HG03432 (cell line): Measurements from ENCODE around the gene ANGPTL1.
A peak's percentile ranks its signal among the peaks of the same experiment; 100 is the strongest.

Experiments used
- ATAC-seq: cut with Tn5 transposase; IDR thresholded peaks from one replicate; pipeline ENCODE4 v1.9.1; 2021; ENCODE audit warnings: mild to moderate bottlenecking, moderate library complexity; ENCODE audit not compliant: unreplicated experiment

ANGPTL1 gene

GRCh38 chr1:178870944-178871343 lies at the start of gene ANGPTL1:
TSS of gene ANGPTL1 (minus strand) at chr1:178871077. CDS start at chr1:178865776, 5,301 bp downstream.
- ATAC-seq, result no peak

- ATAC-seq, result no peak
Observed at GRCh38 chr1:178919581-178919980, 48.7 kb upstream of the ANGPTL1 start.

- ATAC-seq, result no peak
Observed at GRCh38 chr1:178918955-178919354, 48.1 kb upstream of the ANGPTL1 start.

GRCh38 chr1:178918308-178918707 lies 47.4 kb upstream of the ANGPTL1 start:
- ATAC-seq, result no peak

GRCh38 chr1:178916448-178917174 lies 45.7 kb upstream of the ANGPTL1 start:
- peak; percentile 60 for ATAC-seq

- ATAC-seq, result no peak
Observed at GRCh38 chr1:178912597-178912996, 41.7 kb upstream of the ANGPTL1 start.

- ATAC-seq, result no peak
Observed at GRCh38 chr1:178910023-178910422, 39.1 kb upstream of the ANGPTL1 start.

GRCh38 chr1:178908358-178908757 lies 37.5 kb upstream of the ANGPTL1 start:
- no peak for ATAC-seq

- ATAC-seq, result no peak
Observed at GRCh38 chr1:178901482-178902125, 30.7 kb upstream of the ANGPTL1 start.

- ATAC-seq, result no peak
Observed at GRCh38 chr1:178899402-178899801, 28.5 kb upstream of the ANGPTL1 start.

GRCh38 chr1:178898401-178898800 lies 27.5 kb upstream of the ANGPTL1 start:
- ATAC-seq, result no peak

- no peak for ATAC-seq
Observed at GRCh38 chr1:178895928-178896327, 25.1 kb upstream of the ANGPTL1 start.

GRCh38 chr1:178886551-178886950 lies 15.7 kb upstream of the ANGPTL1 start:
- ATAC-seq, result no peak

- no peak for ATAC-seq
Observed at GRCh38 chr1:178885869-178886268, 15.0 kb upstream of the ANGPTL1 start.

GRCh38 chr1:178881950-178882349 lies 11.1 kb upstream of the ANGPTL1 start:
- no peak for ATAC-seq

GRCh38 chr1:178877896-178878295 lies 7.0 kb upstream of the ANGPTL1 start:
- ATAC-seq, result no peak

GRCh38 chr1:178875936-178876335 lies 5.1 kb upstream of the ANGPTL1 start:
- no peak for ATAC-seq

- ATAC-seq, result no peak
Observed at GRCh38 chr1:178874966-178875365, 4.1 kb upstream of the ANGPTL1 start.

GRCh38 chr1:178871551-178872320 lies 859 bp upstream of the ANGPTL1 start:
- peak; percentile 40 for ATAC-seq

- no peak for ATAC-seq
Observed at GRCh38 chr1:178870221-178870620, 656 bp downstream of the ANGPTL1 start.

- ATAC-seq, result no peak
Observed at GRCh38 chr1:178869119-178869697, 1.7 kb downstream of the ANGPTL1 start.
